Measurements from ENCODE around the gene TIMM22.

The TIMM22 gene

DNA sequence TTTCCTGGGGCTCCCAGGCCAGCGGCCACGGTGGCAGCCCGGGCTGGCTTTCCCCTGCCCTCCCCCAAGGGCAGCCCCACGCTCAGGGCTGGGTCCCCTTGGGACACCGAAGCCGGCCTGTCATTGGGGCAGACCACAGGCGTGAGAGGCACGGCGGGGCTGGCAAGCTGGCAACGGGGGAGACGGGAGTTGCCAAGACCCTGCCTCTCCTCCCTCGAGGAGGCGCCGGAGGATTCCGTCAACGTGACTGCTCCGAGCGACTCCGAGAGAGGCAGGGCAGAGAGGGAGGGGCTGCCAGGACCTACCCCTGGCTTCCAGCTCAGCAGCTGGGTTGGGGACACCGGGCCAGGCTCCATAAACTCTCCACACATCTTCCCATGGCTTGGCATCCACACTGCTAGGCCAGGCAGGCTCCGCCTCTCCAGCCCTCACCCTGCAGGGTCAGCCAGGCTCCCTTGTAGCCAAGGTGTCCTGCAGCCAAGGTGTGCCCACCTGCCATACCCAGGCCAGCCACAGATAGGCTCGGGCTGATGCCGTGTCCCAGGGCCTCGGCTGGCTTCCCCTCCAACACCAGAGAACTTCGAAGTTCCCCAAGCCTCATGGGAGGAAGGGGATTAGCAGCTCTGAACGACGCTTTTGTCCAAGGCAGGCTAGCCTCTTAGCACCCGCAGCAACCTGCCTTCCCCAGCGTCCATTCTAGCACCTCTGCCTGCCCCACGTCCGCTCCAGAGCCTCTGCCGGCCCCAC, 25.5 kb downstream of the TIMM22 start:
- peak; percentile 53 for DNase-seq

DNA sequence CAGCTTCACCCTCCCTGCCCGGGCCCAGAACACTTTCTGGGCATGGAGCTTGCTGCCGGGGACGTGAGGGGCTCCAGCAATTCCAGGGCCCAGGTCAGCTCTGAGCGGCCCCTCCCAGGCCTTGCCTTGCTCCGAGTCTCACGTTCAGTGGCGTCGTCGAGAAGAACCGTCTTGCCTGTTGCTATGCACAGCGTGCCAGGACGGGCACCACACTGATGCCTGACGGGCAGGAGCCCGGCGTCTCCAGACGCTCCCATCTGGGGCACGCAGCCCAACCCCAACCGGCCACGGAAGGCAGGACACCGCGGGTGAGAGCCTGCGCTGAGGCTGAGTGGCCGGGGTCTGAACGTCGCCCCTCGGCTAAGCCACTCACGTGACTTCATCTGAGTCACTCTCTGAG, 27.1 kb downstream of the TIMM22 start:
- DNase-seq, result no peak

- no peak for DNase-seq
Measured at GRCh38 chr17:1025733-1026598, 29.0 kb downstream of the TIMM22 start.

GRCh38 chr17:1026599-1026975, 29.7 kb downstream of the TIMM22 start:
- no peak for DNase-seq

- DNase-seq, result no peak
Measured at GRCh38 chr17:1027044-1027443, 30.1 kb downstream of the TIMM22 start.

GRCh38 chr17:1029196-1029921, 32.4 kb downstream of the TIMM22 start:
- peak; percentile 84 for DNase-seq

DNA sequence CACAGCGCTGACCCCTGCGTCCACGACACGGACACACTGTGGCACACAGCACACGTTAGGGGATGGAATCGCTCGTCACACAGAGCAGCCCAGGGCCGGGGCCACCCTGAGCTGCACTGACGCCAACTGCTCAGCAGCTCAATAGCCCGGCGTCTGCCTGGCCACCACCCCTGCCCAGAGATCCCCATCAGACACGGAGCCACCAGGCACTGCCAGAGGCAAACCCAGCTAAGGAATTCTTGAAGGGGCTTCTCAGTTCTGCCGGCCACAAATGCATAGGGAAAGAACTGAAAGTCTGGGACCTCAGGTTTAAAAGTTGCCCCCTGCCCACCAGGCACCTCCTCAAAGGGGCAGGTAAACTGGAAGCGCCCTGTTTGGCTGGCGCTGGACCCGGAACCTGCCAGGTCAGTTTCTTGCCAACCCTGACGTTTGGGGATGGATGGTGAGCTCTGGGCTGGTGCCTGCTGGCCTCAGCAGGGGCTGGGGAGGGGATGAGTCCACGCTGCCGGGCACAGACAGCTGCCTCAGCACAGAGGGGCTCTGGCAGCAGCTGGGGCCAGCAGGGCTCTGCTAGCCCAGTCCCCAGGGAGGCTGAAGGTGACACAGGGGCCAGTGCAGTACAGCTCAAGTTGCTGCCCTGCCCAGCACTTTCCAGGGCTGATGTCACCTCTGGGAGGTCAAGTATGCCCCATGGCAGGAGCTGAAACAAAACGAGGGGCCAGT, 33.2 kb downstream of the TIMM22 start:
- peak; percentile 33 for DNase-seq

DNA sequence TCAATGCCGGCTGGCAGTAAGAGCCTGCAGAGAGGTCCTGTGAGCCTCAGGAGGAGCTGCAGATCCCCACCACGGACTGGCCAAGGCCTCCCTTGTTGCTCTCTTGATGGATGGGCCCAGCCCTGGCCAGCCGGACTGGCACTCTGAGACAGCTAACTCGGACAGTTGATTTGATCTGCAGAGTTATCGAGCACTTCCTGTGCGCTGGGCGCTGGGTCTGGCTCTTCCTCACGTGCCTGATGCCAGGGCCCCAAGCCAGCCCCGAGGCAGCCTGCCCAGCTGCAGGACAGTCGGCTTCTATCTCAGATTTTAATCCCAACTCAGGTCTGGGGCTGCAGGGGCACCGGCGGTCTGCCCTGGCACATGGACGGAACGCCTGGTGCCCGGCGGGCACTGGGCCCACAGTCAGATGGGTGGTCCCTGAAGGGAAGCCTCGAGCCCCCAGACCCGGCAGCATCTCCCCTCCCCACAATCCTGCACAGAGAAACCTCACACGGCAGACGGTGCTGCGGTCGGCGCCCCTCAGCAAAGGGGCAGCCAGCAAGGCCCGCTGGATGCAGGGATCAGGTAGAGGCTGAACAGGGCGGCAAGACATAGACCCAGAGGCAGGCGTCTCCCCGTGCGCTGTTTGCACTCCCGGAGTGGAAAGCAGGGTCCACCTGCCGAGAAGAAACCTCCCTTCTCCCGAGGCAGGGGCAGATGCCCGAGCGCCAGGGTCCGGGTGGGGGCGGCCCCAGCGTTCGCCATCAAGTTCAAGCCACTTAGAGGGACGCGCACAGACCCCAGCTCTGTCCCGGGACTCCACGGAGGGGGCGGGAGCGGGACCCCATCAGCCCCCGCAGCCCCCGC, 34.0 kb downstream of the TIMM22 start:
- no peak for DNase-seq

DNA sequence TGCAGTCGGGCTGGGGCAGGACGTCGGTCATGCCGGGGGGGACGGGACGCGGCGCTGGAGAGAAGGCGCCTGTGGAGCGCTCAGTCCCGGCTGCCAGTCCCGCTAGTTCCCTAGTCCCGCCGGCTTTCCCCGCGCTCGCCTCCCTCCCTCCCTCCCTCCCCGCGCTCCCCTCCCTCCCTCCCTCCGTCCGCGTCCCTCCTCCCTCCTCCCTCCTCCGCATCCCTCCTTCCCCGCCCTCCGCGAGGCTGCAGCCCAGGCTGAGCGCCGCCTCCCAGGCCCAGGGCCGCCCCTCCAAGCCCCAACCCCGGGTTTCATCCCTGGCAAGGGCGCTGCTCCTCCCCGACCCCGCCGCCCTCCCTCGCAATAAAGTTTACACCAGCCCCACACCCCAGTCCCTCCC, 34.8 kb downstream of the TIMM22 start:
- DNase-seq, result no peak

GRCh38 chr17:1032391-1032790, 35.5 kb downstream of the TIMM22 start:
- DNase-seq, result no peak

GRCh38 chr17:1033503-1033902, 36.6 kb downstream of the TIMM22 start:
- no peak for DNase-seq

DNA sequence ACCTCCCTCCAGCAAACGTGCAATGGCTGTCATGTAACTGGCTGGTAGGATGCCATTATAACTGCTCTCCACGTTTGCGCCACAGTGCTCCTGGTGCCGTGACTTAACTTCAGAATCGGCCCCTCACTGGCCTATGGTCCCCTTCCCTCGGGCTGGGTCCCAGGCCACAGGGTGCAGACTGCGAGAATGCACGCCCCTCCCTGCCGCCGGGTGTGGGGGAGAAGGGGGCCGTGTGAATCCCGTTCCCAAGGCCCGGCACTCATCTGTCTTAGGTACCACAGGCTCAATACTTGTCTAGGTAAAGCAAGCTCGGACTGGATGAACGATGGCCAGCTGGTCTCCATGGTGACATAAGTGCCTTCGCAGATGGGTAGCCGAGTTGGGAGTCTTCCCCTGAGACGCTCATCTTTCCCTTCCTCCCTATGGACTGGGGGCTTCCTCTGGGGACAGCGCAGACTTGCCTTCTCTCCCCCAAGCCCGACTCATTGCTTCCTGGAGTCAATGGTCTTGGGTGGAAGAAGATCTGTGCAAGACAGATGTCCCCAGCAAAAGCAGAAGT, 37.8 kb downstream of the TIMM22 start:
- DNase-seq, result peak; percentile 95

DNA sequence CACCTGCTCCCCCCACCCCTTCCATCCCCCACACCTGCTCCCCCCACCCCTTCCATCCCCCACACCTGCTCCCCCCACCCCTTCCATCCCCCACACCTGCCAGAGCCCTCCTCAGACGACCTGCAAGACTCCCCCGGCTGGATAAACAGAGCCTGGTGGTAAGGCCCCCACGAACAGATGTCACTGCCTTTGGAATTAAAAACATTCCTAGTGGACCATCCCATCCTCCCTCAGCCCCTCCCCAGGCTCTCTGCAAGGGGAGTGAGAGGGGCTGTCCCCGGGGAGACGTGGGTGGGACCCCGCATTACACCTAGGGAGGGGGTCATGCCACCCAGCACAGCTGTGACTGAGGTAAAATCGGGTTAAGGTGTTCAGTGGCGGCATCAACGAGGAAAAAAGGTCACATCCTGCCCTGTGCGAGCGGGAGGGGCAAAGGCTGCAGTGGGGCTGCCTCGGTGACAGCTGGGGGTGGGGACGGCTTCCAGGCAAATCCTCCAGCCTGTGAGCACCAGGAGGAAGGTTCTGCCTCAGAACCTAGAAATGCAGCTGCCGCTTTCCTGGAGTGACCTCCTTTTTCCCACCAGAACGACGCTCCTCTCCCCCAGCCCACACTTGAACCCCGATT, 38.7 kb downstream of the TIMM22 start:
- peak; percentile 99 for DNase-seq

GRCh38 chr17:1036171-1036844, 39.4 kb downstream of the TIMM22 start:
- no peak for DNase-seq

DNA sequence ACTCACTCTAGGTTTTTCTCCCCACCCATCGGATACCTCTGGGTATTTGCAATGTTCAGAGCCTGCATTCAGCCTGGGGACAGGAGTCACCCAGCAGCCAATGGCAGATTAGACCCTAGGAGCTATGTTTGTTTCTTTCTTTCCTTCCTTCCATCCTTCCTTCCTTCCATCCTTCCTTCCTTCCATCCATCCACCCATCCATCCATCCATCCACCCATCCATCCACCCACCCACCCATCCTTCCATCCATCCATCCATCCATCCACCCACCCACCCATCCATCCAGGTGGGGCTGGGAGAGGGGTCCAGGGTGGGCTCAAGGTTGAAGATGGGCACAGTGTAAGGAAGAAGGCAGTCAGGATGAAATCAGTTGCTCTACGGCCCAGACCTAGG, 39.9 kb downstream of the TIMM22 start:
- no peak for DNase-seq

- DNase-seq, result no peak
Measured at GRCh38 chr17:1037238-1037879, 40.4 kb downstream of the TIMM22 start.

- DNase-seq, result no peak
Measured at GRCh38 chr17:1038459-1039122, 41.7 kb downstream of the TIMM22 start.

DNA sequence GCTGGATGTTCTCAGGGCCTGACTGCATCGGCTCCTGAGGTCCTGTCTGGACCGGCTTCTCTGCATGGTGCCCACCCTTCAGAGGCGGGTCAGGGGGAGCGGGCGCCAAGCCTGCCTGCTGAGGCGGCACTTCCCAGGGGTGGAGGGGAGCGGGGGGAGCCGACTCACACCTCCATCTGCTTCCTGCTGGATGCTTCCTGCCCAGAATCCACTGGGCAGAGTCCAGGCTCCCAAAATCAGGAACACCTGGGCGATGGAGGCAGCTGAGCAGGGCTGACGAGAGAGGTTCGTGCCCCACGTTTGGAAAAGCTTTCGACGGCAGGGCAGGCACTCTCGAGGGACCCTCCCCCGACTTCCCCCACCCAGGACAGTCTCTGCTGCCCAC, 42.2 kb downstream of the TIMM22 start:
- no peak for DNase-seq

DNA sequence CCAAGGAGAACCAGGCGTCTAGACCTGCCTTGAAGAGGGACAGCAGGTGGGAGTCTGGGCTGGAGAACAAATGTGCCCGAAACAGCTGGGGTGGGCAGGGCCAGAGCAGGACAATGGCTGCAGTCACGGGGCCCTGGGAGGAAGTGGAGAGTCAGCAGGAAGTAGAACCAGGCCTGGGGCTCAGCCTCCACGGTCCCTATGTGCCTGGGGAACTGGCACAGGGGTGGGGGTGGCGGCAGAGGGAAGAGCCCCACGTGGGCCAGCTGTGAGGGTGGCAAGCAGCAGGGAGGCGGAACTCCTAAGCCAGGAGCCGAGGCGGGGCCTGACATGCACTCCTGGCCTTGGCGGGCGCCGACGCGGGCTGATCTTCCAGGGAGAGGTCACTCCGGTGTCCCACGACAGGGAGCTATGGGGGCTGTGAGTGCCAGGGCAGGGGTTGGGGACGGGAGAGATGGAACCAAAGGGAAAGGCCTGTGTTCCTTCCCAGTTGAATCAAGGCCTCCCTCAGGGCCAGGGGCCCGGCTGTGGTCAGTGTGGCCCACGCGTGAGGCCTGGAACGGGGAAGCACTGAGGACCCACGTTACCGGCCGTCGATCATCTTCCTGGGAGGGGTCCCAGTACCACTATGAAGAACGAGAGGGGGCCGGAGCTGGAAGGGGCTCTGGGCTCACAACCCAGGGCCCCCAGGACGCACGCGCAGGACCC, 42.7 kb downstream of the TIMM22 start:
- DNase-seq, result peak; percentile 45

All from NCI-H82 (cell line).